Measurements from ENCODE around the gene LINGO1.

Gene LINGO1

GRCh38 chr15:77664428-77664827, 31.7 kb upstream of the LINGO1 start:
- H3K27ac ChIP-seq = no peak overlapping the region
- TF ChIP-seq, protein P1, sequence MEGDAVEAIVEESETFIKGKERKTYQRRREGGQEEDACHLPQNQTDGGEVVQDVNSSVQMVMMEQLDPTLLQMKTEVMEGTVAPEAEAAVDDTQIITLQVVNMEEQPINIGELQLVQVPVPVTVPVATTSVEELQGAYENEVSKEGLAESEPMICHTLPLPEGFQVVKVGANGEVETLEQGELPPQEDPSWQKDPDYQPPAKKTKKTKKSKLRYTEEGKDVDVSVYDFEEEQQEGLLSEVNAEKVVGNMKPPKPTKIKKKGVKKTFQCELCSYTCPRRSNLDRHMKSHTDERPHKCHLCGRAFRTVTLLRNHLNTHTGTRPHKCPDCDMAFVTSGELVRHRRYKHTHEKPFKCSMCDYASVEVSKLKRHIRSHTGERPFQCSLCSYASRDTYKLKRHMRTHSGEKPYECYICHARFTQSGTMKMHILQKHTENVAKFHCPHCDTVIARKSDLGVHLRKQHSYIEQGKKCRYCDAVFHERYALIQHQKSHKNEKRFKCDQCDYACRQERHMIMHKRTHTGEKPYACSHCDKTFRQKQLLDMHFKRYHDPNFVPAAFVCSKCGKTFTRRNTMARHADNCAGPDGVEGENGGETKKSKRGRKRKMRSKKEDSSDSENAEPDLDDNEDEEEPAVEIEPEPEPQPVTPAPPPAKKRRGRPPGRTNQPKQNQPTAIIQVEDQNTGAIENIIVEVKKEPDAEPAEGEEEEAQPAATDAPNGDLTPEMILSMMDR (IDR thresholded peaks at IDR 0.05) = no peak
- no peak for TF ChIP-seq ZFX (IDR thresholded peaks at IDR 0.05; ENCODE audit: borderline replicate concordance)

DNA sequence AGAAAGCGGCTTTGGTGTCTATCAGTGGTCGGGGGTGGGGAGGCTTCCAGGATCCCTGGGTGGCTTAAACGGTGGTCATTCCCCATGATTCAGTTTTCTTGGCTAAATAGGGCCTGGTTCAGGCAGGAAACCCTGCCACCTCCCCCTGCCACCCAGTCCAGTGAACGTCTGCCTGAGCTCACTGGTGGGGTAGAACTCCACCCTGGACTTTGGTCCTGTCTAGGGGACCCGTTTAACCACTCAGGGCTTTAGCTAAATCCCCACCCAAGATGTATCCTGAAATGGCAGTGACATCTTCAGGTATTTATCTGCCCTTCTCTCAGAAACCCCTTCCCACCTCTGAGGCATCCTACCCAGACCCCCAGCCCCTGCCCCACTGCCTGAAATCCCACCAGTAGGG, 30.5 kb upstream of the LINGO1 start:
- no peak for TF ChIP-seq ZFX (IDR thresholded peaks at IDR 0.05; ENCODE audit: borderline replicate concordance)
- TF ChIP-seq, protein P1 (IDR thresholded peaks at IDR 0.05) = no peak
- no peak overlapping the region for H3K27ac ChIP-seq

DNA sequence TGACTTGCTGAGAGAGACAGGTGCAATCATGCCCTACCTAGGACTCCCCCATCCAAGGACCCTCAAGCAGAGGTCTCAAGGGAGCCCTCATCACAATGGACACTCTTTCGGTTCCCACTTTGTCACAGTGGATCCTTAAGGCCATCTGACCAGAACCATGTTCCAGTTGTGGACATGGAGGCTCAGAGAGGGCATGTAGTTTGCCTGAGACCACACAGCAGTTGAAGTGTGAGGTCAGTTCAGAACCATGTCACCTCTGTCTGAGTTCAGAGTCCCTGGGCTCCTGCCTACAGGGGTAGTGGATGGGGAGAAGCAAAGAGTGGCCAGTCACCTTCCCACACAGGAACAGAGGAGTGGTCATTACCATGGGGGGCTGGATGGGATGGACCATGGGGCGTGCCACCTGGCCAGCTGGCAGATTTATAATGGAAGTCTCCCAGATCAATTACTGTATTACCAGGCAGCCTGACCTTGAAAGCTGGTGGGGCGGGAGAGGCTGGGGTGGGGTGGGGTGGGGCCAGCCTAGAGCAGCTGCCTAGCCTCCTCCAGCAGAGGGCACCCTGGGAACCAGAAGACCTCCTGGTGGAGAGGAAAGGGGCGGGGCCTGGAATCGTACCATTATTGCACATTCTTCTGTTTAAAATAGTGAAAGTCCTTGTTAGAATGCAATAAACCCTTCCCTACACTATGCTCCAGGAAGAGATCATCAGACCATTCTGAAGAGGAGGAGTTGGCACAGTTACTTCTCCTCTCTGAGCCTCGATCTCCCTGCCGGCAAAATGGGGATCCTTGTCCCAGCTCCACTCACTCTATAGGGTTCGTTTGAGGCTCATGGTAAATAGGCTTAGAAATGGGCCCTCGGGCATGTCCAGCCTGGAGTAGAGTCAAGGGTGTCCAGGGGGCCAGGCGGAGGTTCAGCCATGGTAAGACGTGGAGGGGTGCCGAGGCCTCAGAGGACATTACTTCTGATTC, 26.9 kb upstream of the LINGO1 start:
- no peak for TF ChIP-seq ZFX (IDR thresholded peaks at IDR 0.05; ENCODE audit: borderline replicate concordance)
- TF ChIP-seq, protein P1 (IDR thresholded peaks at IDR 0.05) = peak; percentile 82

GRCh38 chr15:77658304-77658703, 25.6 kb upstream of the LINGO1 start:
- no peak overlapping the region for H3K27ac ChIP-seq
- TF ChIP-seq, protein P1 (IDR thresholded peaks at IDR 0.05) = no peak
- no peak for TF ChIP-seq ZFX (IDR thresholded peaks at IDR 0.05; ENCODE audit: borderline replicate concordance)

More for the DNA sequence above, 26.9 kb upstream of the LINGO1 start:
- no peak overlapping the region for H3K27ac ChIP-seq

- no peak overlapping the region for H3K27ac ChIP-seq
- TF ChIP-seq, protein P1 (IDR thresholded peaks at IDR 0.05) = no peak
- TF ChIP-seq ZFX (IDR thresholded peaks at IDR 0.05; ENCODE audit: borderline replicate concordance) = no peak
Observed at GRCh38 chr15:77657634-77658238, 25.0 kb upstream of the LINGO1 start.

GRCh38 chr15:77656294-77656693, 23.6 kb upstream of the LINGO1 start:
- H3K27ac ChIP-seq = no peak overlapping the region
- TF ChIP-seq ZFX (IDR thresholded peaks at IDR 0.05; ENCODE audit: borderline replicate concordance) = no peak
- TF ChIP-seq, protein P1 (IDR thresholded peaks at IDR 0.05) = no peak

DNA sequence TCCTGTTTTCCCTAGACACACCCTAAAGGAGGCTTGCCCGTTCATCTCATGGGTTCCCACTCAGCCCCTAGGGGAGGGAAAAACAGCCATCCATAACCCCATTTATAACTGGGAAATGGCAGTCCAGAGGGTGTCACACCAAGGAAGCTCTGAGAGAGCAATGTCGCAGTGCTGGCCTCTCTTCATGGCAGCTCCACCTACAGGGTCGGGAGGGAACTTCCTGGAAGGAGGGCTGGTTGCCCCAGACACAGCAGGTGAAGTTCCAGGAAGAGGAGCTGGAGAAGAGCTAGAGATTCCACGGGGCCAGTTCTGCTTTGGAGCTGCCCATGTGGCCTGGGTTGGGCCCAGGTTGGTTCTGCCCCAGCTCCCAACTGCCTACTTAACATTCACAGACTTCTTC, 22.3 kb upstream of the LINGO1 start:
- TF ChIP-seq, protein P1 (IDR thresholded peaks at IDR 0.05) = peak; percentile 71
- TF ChIP-seq ZFX (IDR thresholded peaks at IDR 0.05; ENCODE audit: borderline replicate concordance) = no peak
- no peak overlapping the region for H3K27ac ChIP-seq

Measured in 22Rv1 (cell line).